Adrenal gland (tissue), 5 donors: ENCODE measurements around the gene ARHGEF10L.

Experiments used
- POLR2A ChIP-seq, 2 donors: fragments of 450-650 bp; IDR thresholded peaks; one replicate each; pipeline ENCODE4 v1.6.1; 2017; ENCODE audit warnings: antibody characterized with exemption in 2 of 2, mild to moderate bottlenecking in 2 of 2, moderate library complexity in 1 of 2
- TF ChIP-seq, protein P1 (sequence below), 6 experiments: fragments of 450-650 bp in 4 of 6; fragments of 200-600 bp in 2 of 6; sonication (generic) in 1 of 6; IDR thresholded peaks; 1 replicate in 5 of 6; 2 replicates in 1 of 6; pipeline versions ENCODE4 v1.5.1 to v1.8.0; 2016 to 2021; ENCODE audit warnings: antibody characterized with exemption in 6 of 6, mild to moderate bottlenecking in 2 of 6, moderate library complexity in 1 of 6
- donor health status: DM: no; HTN: no; CAD: no.

DNA sequence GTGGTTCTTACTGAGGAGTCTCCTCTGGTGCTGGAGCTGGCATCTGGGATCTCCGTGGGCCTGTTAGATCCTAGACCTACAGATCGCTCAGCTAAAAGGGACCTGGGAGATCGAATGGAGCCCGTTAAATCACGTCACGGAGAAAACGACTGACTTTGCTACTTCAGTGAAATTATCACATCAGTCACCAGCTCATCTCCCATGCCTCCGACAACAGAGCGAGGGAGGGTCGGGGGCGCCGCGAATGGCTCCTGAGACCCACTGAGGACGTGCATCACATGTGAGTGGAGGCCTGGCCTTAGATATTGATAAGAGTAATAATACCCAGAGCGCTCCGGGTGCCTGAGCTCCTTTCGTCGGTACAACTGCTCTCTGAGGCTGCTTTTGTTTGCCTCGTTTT is 160.1 kb downstream of the ARHGEF10L start:
- TF ChIP-seq, protein P1, sequence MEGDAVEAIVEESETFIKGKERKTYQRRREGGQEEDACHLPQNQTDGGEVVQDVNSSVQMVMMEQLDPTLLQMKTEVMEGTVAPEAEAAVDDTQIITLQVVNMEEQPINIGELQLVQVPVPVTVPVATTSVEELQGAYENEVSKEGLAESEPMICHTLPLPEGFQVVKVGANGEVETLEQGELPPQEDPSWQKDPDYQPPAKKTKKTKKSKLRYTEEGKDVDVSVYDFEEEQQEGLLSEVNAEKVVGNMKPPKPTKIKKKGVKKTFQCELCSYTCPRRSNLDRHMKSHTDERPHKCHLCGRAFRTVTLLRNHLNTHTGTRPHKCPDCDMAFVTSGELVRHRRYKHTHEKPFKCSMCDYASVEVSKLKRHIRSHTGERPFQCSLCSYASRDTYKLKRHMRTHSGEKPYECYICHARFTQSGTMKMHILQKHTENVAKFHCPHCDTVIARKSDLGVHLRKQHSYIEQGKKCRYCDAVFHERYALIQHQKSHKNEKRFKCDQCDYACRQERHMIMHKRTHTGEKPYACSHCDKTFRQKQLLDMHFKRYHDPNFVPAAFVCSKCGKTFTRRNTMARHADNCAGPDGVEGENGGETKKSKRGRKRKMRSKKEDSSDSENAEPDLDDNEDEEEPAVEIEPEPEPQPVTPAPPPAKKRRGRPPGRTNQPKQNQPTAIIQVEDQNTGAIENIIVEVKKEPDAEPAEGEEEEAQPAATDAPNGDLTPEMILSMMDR (IDR thresholded peaks at IDR 0.05), result no peak
- TF ChIP-seq POLR2A (IDR thresholded peaks at IDR 0.05), result no peak
